GM12801 (cell line): ENCODE data around the gene KIF5C.

Experiments
- TF ChIP-seq, protein P1 (sequence below): IDR thresholded peaks from one replicate; pipeline ENCODE4 v1.5.1; 2011; ENCODE audit warnings: control low read depth; ENCODE audit not compliant: insufficient read length; ENCODE audit errors: extremely low read depth

Gene KIF5C

DNA sequence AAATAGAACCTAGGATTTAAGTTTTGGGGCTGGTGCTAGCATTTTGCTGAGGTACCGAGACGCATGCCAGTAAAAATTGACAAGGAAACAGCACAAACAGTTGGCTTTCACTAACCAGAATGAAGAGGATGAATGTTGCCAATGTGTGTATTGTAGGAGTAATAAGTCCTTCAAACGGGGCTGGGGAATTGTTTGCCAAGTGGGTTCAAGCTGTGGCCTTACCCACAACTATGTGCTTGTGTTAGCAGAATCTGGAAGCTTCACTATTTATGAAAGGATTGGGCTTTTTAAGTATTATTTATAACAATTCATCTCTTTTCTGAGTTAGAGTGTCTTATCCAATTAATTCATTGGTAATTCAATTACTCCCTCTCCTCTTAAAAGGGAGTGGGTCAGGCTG lies 15.0 kb upstream of the KIF5C start:
- TF ChIP-seq, protein P1, sequence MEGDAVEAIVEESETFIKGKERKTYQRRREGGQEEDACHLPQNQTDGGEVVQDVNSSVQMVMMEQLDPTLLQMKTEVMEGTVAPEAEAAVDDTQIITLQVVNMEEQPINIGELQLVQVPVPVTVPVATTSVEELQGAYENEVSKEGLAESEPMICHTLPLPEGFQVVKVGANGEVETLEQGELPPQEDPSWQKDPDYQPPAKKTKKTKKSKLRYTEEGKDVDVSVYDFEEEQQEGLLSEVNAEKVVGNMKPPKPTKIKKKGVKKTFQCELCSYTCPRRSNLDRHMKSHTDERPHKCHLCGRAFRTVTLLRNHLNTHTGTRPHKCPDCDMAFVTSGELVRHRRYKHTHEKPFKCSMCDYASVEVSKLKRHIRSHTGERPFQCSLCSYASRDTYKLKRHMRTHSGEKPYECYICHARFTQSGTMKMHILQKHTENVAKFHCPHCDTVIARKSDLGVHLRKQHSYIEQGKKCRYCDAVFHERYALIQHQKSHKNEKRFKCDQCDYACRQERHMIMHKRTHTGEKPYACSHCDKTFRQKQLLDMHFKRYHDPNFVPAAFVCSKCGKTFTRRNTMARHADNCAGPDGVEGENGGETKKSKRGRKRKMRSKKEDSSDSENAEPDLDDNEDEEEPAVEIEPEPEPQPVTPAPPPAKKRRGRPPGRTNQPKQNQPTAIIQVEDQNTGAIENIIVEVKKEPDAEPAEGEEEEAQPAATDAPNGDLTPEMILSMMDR: no peak

DNA sequence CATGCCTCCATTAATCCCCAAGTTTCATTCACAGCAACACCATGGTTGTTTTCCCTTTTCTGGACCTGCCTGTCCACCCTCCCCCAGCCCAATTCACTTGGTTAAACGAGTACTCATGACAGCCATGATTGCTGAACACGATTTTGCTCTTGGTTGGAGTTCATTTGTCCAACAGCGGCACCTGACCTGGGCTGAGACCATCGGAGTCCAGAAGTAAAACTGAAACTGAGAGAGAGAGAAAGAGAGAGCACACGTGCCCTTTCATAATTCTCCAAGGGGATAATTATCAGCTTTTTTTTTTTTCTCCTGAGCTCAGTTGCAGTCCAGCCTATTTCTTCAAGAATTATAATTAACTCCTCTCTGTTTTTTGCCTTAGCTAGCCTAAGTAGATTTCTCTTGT lies 13.7 kb upstream of the KIF5C start:
- TF ChIP-seq, protein P1: no peak

DNA sequence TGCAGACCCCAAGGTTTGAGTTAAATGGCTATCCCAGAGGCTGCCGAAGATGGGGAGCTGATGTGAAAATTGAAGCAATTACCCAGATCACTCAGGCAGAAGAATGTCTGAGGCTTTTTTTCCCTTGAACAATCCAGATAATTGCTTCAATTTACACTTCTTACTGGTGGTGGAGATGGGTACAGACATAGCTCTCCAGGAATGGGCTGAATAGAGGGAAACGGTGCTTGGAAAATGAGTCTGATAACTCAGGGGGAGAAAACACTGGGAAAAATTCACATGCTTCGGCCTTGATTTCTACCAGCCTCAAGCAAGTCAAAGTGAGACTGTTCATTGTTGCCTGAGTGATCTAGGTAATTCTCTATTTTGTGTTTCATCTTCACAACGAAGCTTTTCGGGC lies 9.5 kb upstream of the KIF5C start:
- TF ChIP-seq, protein P1: no peak

DNA sequence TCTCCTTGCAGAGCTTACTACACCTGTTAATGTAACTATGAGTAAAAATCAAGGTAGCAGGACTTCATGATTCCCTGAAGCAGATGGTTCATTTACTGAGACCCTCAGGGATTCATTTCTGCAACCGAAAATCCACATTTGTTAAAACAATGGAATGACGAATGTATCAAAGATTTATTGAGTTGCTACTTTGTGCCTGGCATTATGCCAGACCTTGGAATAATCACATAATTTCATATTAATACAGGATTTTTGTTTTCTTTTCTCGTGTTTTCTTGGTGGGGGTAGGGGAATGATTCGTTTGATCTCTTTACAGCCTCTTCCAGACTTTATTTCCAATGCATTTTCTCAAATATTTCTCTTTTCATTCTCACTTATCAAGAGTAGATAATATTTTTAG lies 8.9 kb upstream of the KIF5C start:
- TF ChIP-seq, protein P1: no peak

DNA sequence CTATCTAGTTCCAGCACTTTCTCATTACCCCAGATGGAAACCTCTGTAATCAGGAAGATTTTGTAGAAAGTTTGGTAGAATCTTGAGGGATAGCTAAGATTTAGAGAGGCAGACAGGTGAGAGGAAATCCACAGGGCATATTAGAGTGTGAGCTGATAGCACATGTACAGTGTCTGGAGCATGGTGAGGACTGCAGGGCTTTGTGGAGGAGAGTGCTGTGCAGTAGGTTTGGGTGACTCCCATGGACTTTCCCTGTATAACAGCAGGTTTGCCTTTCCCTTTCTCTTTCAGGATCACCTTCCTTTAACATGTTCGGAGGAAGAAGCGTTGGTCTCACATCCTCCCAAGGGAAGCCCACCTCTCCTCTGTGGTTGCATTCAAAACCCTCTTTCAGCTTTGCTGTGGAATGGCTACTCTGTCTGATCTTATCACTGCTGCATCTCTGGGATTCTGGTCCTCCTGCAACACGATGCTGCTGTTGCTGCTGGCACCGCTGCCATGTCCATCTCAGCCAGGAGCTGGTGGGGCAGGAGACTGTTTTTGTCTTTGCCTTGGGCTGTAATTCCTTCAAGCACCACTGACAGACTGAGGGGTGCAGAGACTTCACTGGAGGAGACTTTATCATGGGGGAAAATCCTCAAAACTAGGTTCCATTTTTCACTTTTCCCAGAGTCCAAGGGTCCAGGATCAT lies 7.8 kb upstream of the KIF5C start:
- TF ChIP-seq, protein P1: no peak

DNA sequence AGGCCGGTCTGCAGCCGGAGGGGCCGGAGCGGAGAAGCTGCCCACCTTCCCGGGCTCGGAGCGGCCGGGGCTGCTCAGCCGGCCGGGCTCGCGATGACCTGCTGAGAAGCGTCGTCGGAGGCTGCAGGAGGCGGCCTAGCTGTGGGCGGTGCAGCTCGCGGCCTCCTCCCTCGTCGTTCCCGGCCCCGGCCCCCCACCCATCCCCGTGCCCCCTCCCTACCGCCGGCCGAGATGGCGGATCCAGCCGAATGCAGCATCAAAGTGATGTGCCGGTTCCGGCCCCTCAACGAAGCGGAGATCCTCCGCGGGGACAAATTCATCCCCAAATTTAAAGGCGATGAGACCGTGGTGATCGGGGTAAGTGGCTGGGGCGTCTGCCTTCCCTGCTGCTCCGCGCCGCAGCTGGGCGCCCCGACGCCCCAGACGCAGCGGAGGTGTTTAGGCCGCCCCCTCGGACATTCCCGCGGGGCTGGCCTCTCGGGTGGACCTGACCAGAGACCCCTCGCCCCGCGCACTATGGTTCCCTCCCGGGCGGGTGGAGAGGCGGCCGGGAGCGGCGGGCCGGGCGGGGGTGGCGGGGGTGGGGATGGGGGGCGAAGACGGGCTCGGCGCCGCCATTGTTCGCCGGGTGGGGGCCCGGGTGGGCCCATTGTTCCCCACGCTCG lies 492 bp downstream of the KIF5C start:
- TF ChIP-seq, protein P1: no peak

DNA sequence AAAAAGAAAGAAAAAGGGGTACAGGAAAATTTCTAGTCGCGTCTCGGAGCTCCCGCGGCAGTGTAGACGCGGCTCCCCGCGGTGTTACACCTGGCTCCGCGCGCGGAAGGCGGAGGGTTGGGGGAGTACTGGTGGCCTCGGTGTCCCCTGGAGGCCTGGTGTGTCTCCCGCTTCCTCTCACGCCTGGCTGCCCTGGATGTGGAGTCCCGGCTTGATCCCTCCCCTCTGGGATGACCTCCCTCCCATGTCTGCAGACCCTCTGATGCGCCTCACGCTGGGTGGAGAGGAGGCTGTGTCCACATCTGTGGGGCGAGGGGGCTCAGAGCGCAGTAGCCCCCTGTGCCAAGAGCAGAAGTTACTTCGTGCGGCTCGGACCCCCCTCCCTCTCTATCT lies 1.2 kb downstream of the KIF5C start:
- TF ChIP-seq, protein P1: no peak
